Medulla oblongata (tissue), 1 donor: ENCODE results near the gene AUTS2.

Source experiments
- DNase-seq: peaks from one replicate; pipeline ENCODE4 v3.0.0-alpha.2; 2015; ENCODE audit errors: extremely low spot score

The AUTS2 gene

GRCh38 chr7:70774950-70775527 is 1176.8 kb downstream of the AUTS2 start:
- no peak for DNase-seq

DNA sequence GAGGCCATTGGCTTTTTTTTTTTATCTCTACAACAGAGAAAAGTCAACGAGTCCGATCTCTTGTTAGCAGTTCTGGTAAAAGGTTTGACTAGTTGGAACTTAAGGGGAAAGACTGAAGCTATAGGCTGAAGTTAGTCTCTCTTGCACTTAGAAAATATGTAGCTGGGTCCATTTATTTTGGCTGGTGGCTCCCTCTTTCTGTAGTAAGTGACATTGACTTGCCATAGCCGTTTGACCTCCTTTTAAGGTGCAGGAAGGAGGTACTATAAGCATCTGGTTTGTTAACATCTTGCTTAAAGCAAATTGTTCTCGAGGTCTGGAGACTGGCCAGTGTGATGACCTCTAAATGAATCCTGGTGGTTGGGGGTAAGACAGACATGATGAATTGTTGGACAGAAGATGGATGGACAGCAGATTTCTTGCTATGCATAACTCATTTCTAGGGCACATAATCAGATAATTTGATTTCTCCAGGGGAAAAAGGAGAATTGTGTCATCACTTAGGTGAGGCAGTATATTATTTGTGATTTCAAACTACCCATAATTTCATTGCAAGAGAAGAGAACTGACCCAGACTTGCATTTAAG is 1177.4 kb downstream of the AUTS2 start:
- DNase-seq, result no peak

DNA sequence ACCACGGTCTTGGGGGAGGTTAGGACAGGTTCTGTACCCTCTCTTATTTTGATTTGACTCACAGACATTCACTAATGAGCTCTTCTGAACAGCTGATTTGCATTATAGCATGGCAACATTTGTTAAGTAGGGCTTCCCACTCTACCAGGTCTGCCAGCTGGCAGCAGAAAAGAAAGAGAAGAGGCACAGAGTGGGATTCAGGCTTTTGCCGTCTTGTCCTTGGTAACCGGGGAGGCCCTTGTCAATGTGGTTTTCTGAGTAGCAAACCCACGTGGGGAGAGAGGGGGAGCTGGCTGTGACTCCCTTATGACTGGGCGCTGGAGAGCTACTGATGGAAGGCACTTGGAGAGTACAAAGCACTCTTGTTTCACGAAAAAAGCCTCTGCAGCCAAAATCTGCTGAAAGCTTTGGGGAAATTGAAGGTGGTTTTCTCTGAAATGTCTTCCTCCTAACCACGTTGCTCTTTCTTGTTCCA is 1178.4 kb downstream of the AUTS2 start:
- peak; percentile 94 for DNase-seq

DNA sequence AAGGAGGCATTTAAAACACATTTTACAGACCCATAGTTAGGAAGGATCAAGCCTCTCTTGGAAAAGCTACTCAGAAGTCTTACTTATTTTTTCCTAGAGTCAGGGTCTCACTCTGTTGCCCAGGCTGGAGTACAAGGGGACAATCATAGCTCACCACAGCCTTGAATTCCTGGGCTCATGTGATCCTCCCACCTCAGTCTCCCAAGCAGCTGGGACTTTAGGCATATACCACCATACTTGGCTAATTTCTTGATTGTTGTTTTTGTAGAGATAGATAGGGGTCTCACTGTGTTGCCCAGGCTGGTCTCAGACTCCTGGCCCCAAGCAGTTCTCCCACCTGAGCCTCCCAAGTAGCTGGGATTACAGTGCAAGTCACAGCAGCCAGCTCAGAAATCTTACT is 1179.0 kb downstream of the AUTS2 start:
- DNase-seq, result no peak

DNA sequence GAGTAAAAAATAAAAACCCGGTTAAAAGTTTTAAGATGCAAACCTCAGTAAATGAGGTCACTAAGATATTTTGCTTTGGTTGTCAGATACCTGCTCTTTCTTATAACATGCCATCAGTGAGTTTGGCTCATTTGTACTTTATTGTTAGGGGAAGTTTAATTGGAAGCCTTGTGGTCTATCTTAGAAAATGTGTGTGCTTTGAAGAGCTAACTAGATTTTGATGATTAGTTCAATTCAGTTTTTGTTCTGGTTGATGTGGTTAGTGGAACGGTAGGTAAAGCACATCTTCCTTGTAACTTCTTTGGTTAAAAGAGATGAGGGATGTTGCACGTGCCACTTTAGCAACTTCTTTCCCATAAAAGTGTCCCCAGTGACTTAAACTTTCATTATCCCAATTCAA is 1180.3 kb downstream of the AUTS2 start:
- no peak for DNase-seq

GRCh38 chr7:70779321-70779720 is 1181.0 kb downstream of the AUTS2 start:
- DNase-seq, result no peak

- DNase-seq, result no peak
Observed at GRCh38 chr7:70781922-70782311, 1183.6 kb downstream of the AUTS2 start.

DNA sequence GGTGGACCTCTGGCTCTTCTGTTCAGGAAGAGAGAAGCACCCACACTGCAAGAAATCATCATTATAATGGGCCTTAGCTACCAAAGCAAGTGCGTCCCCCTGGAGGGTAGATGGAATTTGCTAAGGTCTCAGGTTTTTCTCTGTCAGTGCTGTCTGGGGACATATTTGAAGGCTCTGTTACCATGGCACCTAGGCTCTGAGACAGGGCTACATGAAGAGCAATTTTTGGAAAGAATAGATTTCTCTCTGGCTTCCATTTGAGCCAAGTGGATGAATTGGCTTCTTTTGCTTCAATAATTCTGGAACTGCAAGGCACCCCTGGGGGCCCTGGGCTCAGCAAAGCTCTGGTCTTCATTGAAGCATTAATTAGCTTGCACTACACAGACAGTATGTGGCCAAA is 1184.5 kb downstream of the AUTS2 start:
- DNase-seq, result peak; percentile 67

DNA sequence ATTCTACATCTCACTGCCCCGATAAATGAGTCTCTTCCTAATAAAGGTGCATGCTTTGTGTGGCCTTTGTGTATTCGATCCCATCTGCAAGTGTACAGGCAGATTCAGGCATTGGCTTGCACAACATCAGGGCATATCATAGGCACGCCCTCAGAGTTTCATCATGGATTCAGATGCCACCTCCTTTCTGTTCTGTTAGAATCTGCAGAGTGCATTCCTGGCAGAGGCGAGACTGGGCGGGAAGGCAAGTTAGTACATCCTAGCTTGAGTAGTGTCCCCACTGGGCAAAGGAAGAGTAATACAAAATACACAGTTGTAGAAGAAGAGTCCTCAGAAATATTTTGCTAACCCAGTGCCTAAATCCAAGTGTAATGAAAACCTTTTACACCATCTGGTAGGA is 1187.2 kb downstream of the AUTS2 start:
- no peak for DNase-seq

- no peak for DNase-seq
Observed at GRCh38 chr7:70786076-70786475, 1187.8 kb downstream of the AUTS2 start.

DNA sequence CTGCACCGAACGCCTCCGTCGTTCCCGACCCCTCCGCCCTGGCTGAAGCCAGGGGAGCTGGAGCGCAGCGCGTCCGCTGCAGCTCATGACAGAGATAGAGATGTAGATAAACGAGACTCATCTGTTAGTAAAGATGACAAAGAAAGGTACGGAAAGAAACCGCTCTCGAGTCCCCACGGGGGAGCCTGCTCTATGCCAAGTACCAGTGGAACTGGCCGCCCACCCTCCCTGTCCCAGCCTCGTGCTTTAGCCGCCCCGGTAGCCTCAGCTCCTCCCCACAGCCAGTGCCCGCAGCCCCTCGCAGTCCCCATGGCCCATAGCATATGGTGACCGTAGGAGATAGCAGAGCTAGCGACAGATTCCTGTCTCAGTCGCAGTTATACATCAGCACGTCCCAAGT is 1189.0 kb downstream of the AUTS2 start:
- DNase-seq, result no peak

DNA sequence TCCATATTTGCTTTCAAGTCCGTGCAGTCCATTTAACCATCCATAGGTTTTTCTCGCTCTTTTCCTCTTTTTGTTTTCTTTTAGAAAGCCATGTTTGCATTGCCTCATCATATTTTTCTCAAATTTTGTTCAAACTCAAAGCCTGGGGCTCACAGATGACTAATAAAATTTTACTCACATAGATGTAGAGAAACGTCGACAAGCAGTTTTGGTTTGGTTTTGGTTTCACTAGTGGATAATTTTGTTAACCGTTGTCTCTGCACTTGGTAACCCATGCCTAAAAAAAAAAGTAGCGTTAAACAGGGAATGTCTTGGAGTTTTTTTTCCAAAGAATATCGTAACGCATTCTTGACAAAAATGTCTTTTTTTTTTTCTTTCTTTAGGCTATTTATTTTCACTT is 1189.5 kb downstream of the AUTS2 start:
- DNase-seq, result no peak

DNA sequence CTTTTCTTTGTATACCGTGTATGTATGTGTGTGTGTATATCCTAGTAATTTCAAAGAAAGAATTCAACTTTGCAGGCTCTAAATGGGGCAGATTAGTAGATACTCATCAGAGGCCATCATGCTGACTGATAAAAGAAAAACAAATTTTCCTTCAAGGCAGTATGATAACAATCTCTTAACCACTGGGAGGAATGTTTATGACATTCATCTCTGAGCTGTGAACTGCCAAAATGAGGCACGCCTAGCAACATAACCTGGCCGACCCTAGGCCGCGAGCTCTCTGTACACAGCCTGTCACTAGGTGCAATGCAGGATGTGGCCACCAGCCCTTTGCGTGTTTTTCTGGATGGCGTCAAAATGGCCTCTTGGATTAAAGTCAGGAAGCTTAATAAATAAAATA is 1190.0 kb downstream of the AUTS2 start:
- DNase-seq, result no peak

DNA sequence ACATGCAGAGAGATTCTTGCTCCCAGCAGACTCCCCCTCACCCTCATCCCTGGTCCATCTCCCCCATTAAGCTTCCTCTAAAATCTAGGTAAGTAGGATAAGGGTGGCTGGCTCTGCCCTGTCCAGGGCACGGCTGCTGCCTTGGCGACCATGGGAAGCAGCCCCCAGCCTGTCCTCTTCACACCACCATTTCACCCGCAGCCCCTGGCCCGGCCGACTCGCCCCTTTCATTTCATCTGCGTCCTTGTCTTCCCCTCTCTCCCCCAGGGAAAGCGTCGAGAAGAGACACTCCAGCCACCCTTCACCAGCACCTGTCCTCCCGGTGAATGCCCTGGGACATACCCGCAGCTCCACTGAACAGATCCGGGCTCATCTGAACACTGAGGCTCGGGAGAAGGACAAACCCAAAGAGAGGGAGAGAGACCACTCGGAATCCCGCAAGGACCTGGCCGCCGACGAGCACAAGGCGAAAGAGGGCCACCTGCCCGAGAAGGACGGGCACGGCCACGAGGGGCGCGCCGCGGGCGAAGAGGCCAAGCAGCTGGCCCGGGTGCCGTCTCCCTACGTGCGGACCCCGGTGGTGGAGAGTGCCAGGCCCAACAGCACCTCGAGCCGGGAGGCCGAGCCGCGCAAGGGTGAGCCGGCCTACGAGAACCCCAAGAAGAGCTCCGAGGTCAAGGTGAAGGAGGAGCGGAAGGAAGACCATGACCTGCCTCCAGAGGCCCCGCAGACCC is 1191.4 kb downstream of the AUTS2 start:
- DNase-seq, result no peak

- DNase-seq, result no peak
Observed at GRCh38 chr7:70790215-70791073, 1192.2 kb downstream of the AUTS2 start.

- DNase-seq, result no peak
Observed at GRCh38 chr7:70791341-70791740, 1193.1 kb downstream of the AUTS2 start.

- no peak for DNase-seq
Observed at GRCh38 chr7:70793060-70793459, 1194.8 kb downstream of the AUTS2 start.

- no peak for DNase-seq
Observed at GRCh38 chr7:70793821-70794220, 1195.5 kb downstream of the AUTS2 start.

- no peak for DNase-seq
Observed at GRCh38 chr7:70794962-70795361, 1196.7 kb downstream of the AUTS2 start.

GRCh38 chr7:70795948-70796347 is 1197.7 kb downstream of the AUTS2 start:
- DNase-seq, result no peak

GRCh38 chr7:70797109-70797514 is 1198.8 kb downstream of the AUTS2 start:
- no peak for DNase-seq

GRCh38 chr7:70799841-70800405 is 1201.6 kb downstream of the AUTS2 start:
- no peak for DNase-seq
